Activated T-cell treated with anti-CD3 and anti-CD28 coated beads, Interleukin-2, amount 50 U/mL, for 72 hours (primary cell): Measurements from ENCODE around the gene MRTFA. TPM values are rescaled to one million over a fixed set of nuclear protein-coding genes. Genes with fewer than 3 reads are reported as not detected.
A peak's percentile ranks its signal among the peaks of the same experiment; 100 is the strongest.

ENCODE experiments used
- ATAC-seq, 2 donors: fragments of 150-1000 bp; cut with Tn5 transposase; replicated peaks in 1 of 2; 2 replicates each; pipeline ENCODE4 v1.10.0; 2021; ENCODE audit warnings: moderate library complexity in 2 of 2, mild to moderate bottlenecking in 1 of 2
- DNase-seq, 2 donors: peaks; one replicate each; pipeline ENCODE4 v3.0.0; 2021 to 2022; ENCODE audit warnings: mixed read lengths in 1 of 2
- H3K27ac Mint-ChIP-seq: one replicate; pipeline ENCODE4 v1.8.0; 2022; ENCODE audit warnings: mild to moderate bottlenecking, moderate library complexity, mixed read lengths
- H3K27me3 Mint-ChIP-seq: one replicate; pipeline ENCODE4 v1.8.0; 2022; ENCODE audit warnings: low read depth, mixed read lengths
- H3K36me3 Mint-ChIP-seq, 2 donors: one replicate each; pipeline ENCODE4 v1.8.0; 2022; ENCODE audit warnings: mixed read lengths in 2 of 2, mild to moderate bottlenecking in 1 of 2; ENCODE audit not compliant: insufficient read depth in 2 of 2
- H3K4me1 Mint-ChIP-seq: one replicate; pipeline ENCODE4 v1.8.0; 2022; ENCODE audit warnings: low read depth, mixed read lengths
- H3K4me3 Mint-ChIP-seq, 2 donors: one replicate each; pipeline ENCODE4 v1.8.0; 2022; ENCODE audit warnings: mild to moderate bottlenecking in 2 of 2, mixed read lengths in 2 of 2, moderate library complexity in 2 of 2
- H3K9me3 Mint-ChIP-seq, 2 donors: one replicate each; pipeline ENCODE4 v1.8.0; 2022; ENCODE audit warnings: mixed read lengths in 2 of 2
- total RNA-seq, 2 donors: library from RNA; stranded (reverse); gene quantifications; one replicate each; pipeline ENCODE4 v1.2.3, GENCODE V29; 2022

MRTFA gene
- total RNA-seq, 2 donors from 2014 or later = 44.7 to 51.7 TPM

DNA sequence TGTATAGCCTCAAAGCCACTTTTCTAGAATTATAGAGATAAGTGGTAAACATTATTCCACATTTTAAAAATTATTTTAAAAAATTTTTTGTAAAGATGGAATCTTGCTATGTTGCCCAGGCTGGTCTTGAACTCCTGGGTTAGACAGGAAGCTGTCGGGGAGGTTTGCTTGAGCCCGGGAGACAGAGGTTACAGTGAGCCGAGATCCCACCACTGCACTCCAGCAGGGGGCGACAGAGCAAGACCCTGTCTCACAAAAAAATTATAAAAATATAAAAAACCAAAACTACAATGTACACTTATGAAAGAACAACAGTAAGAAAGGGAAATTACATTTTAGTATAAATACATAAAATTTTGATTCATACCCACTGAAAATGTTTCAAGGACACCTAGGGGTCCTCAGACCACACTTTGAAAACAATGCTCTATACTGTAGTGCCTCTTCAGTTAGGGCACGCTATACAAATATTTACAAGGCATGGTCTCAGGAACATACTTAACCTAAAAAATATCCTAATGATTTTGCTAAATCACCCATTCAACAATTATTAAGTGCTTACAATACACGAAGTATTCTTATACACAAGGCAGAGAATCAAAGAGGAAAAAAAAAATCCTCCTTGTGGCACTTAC, 111.2 kb downstream of the MRTFA start:
- Mint-ChIP-seq H3K36me3 (no peaks in the 10 kb centered on the region), H3K27ac (peak overlapping the region; percentile 59), H3K27me3 (no peaks in the 10 kb centered on the region), H3K9me3 (no peaks in the 10 kb centered on the region), H3K4me1 (peaks cover 46% of the 10 kb centered on the region), H3K4me3 (no peak overlapping the region)
- DNase-seq (peak; percentile 72 to 75), ATAC-seq (peak; percentile 54 to 69)

DNA sequence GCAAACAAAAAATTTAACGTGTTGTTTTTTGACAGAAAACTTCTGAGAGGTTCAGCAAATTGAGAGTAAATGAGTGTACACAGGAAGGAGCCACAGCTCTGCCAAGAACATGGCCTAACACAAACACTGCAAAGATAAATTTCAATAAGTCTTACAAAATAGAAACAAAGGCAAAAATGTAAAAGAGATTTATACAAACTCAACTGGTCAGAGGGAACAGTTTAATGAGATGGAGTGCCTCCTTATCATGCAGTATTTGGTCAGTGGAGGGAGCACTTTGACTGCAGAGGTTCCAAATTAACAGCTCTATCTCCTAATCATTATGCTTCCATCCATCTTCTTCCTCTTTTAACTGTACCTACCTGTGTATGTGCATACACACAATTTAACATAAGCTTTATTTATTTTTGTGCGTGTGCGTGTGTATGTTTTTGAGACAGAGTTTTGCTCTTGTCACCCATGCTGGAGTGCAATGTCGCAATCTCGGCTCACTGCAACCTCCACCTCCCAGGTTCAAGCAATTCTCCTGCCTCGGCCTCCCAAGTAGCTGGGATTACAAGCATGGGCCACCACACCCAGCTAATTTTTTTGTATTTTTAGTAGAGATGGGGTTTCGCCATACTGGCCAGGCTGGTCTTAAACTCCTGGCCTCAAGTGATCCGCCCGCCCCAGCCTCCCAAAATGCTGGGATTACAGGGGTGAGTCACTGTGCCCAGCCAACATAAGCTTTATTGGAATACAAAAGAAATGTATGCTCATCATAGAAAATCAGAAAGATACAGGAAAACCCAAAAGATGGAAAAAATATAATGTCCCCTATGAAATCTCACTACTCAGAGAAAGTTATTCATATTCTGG, 111.9 kb downstream of the MRTFA start:
- Mint-ChIP-seq H3K4me3 (no peak overlapping the region), H3K36me3 (no peaks in the 10 kb centered on the region), H3K27ac (no peak overlapping the region), H3K4me1 (peaks cover 46% of the 10 kb centered on the region), H3K9me3 (no peaks in the 10 kb centered on the region), H3K27me3 (no peaks in the 10 kb centered on the region)
- DNase-seq (no peak), ATAC-seq (no peak)

DNA sequence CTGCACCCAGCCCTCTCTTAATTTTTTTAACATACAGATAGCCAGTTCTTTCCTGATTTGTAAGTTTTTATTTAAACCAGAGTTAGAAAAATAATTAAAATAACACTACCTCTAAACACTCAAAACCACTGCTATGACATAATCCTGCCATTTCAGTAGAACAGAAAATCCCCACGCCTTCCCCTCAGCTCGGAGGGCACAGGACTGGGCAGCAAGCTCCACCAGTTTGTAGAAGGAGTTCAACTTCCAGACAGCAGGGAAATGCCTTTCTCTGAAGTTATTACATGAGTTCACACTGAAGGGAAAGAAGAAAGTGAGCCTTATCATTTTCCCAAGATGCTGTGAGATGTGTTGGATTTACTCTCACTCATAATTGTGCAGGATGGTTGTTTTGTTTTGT, 114.4 kb downstream of the MRTFA start:
- H3K27ac Mint-ChIP-seq = no peak overlapping the region
- no peaks in the 10 kb centered on the region for H3K27me3 Mint-ChIP-seq
- H3K9me3 Mint-ChIP-seq = no peaks in the 10 kb centered on the region
- ATAC-seq = no peak
- peaks cover 50% of the 10 kb centered on the region for H3K4me1 Mint-ChIP-seq
- H3K4me3 Mint-ChIP-seq = no peak overlapping the region
- DNase-seq = no peak
- peaks cover 0 to 5% of the 10 kb centered on the region in 2 donors for H3K36me3 Mint-ChIP-seq

DNA sequence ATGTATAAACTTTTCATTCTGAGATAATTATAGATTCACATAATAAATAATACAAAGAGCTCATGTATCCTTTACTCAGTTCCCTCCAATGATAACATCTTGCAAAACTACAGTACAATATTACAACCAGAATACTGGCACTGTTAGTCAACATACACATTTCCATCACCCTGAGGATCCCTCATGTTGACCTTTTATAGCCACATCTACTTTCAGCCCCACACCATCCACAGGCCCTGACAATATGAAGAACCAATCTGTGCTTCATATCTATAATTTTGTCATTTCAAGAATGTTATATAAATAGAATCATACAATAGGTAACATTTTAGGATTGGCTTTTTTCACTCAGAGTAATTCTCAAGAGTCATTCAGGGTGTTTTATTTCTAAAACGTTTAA, 115.5 kb downstream of the MRTFA start:
- H3K27me3 Mint-ChIP-seq = no peaks in the 10 kb centered on the region
- no peak overlapping the region for H3K27ac Mint-ChIP-seq
- no peaks in the 10 kb centered on the region for H3K9me3 Mint-ChIP-seq
- no peak for DNase-seq
- ATAC-seq = peak; percentile 17 to 46
- peaks cover 45% of the 10 kb centered on the region for H3K4me1 Mint-ChIP-seq
- H3K4me3 Mint-ChIP-seq = no peak overlapping the region
- peaks cover 0 to 5% of the 10 kb centered on the region in 2 donors for H3K36me3 Mint-ChIP-seq

DNA sequence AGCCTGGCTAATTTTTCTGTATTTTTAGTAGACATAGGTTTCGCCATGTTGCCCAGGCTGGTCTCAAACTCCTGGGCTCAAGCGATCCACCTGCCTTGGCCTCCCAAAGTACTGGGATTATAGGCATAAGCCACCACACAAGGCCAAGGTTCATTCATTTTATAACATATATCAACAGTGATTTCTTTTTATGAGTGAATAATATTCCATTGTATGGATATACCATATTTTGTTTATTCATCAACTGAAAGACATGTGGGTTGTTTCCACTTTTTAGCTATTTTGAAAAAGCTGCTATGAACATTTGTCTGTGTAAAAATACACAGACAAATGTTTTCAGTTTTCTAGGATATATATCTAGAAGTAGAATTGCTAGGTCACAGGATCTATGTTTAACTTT, 116.0 kb downstream of the MRTFA start:
- Mint-ChIP-seq H3K27me3 (no peaks in the 10 kb centered on the region), H3K27ac (no peak overlapping the region), H3K9me3 (no peaks in the 10 kb centered on the region), H3K4me1 (peaks cover 44% of the 10 kb centered on the region), H3K4me3 (peak overlapping the region; percentile 36 to 69), H3K36me3 (peaks cover 0 to 5% of the 10 kb centered on the region in 2 donors)
- DNase-seq = no peak
- ATAC-seq = no peak

DNA sequence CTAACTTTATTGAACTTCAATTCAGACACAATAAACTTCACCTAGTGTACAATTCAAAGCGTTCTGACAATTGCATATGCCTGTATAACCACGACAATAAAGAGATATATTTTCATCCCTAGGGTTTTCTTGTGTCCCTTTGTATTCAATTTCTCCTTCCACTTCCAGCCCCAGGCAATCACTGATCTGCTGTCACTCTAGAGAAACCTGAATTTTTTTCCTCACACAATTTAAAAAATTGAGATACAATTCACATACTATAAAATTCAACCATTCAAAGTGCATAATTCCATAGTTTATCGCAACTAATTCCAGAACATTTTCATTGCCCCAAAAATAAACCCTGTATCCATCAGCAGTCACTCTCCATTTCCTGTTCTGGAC, 116.6 kb downstream of the MRTFA start:
- Mint-ChIP-seq H3K9me3 (no peaks in the 10 kb centered on the region), H3K27ac (peak overlapping the region; percentile 70), H3K4me3 (peak overlapping the region in 1 of 2 donors; percentile 69), H3K27me3 (no peaks in the 10 kb centered on the region), H3K4me1 (peaks cover 44% of the 10 kb centered on the region), H3K36me3 (peaks cover 0 to 5% of the 10 kb centered on the region in 2 donors)
- DNase-seq (no peak), ATAC-seq (peak in 1 of 2 donors; percentile 8)

DNA sequence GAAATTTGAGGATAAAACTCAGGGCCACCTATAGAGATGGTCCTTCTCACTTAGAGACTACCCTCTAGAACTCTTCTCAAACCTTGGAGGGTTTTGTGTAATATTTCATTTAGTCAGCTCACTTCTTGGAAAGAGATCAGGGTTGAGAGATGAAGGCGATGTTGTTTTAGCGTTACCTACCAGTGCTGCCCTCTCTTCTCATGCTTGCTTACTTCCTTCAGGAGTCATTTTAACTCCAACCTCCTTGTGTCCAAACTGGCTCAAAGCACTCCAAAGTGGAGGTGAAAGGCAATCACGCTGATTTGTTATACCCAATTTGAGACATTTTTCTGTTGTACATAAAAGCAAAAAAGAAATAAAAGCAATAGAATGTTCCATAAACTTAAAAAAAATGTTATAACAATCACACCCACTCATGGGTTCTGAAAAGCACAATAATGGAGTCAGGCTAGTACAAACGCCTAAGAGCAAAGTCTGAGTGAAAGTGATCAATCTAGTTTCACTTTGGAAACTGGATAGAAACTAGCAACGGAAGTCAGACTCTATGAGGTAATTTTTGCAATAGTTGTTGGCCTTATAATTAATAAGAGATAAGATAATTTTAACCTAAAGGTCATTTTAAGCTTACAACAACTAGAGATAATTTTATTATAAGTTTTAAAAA, 117.1 kb downstream of the MRTFA start:
- peaks cover 0 to 5% of the 10 kb centered on the region in 2 donors for H3K36me3 Mint-ChIP-seq
- peak overlapping the region; percentile 97 for H3K27ac Mint-ChIP-seq
- peaks cover 44% of the 10 kb centered on the region for H3K4me1 Mint-ChIP-seq
- no peaks in the 10 kb centered on the region for H3K9me3 Mint-ChIP-seq
- ATAC-seq (peak; percentile 86 to 88), DNase-seq (no peak)
- H3K4me3 Mint-ChIP-seq = peak overlapping the region; percentile 66 to 91
- no peaks in the 10 kb centered on the region for H3K27me3 Mint-ChIP-seq

DNA sequence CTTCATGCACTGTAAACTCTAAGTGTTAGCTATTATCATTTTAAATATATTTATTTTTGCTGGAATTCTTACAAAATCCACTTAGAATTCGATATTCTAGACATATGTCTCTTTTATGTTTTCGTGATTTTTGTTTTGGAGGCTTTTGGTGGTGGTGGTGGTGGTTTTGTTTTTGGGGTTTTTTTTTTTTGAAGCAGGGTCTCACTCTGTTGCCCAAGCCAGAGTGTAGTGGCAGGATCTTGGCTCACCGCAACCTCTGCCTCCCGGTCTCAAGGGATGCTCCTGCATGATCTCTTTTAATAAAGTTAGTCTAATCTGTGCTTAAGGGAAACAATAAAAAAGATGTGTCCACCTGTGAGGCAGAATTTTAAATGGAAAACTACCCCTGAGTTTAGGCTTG, 117.7 kb downstream of the MRTFA start:
- peaks cover 44% of the 10 kb centered on the region for H3K4me1 Mint-ChIP-seq
- no peaks in the 10 kb centered on the region for H3K9me3 Mint-ChIP-seq
- peak overlapping the region; percentile 66 to 91 for H3K4me3 Mint-ChIP-seq
- H3K27me3 Mint-ChIP-seq = no peaks in the 10 kb centered on the region
- peak overlapping the region; percentile 97 for H3K27ac Mint-ChIP-seq
- peak in 1 of 2 donors; percentile 20 for ATAC-seq
- DNase-seq = no peak
- H3K36me3 Mint-ChIP-seq = peaks cover 0 to 5% of the 10 kb centered on the region in 2 donors

DNA sequence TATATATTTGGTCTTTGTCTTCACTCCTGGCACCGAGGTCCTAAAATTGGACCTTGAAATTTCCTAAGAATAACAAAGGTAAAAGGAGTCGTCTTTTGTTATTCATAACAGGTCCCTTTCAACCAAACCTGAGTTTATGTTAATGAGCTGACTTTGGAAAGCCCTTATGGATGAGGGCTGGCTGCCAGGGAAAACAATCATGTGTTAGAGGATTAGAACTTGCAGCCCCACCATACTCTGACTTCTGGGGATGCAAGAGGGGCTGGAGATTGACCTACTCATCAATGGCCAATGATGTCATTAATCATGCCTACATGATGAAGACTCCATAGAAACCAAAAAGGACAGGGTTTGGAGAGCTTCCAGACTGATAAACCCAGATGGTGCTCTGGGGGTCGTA, 118.9 kb downstream of the MRTFA start:
- no peaks in the 10 kb centered on the region for H3K9me3 Mint-ChIP-seq
- ATAC-seq = no peak
- no peaks in the 10 kb centered on the region for H3K27me3 Mint-ChIP-seq
- peaks cover 0 to 5% of the 10 kb centered on the region in 2 donors for H3K36me3 Mint-ChIP-seq
- H3K27ac Mint-ChIP-seq = peak overlapping the region; percentile 31
- H3K4me1 Mint-ChIP-seq = peaks cover 42% of the 10 kb centered on the region
- no peak overlapping the region for H3K4me3 Mint-ChIP-seq
- DNase-seq = no peak

DNA sequence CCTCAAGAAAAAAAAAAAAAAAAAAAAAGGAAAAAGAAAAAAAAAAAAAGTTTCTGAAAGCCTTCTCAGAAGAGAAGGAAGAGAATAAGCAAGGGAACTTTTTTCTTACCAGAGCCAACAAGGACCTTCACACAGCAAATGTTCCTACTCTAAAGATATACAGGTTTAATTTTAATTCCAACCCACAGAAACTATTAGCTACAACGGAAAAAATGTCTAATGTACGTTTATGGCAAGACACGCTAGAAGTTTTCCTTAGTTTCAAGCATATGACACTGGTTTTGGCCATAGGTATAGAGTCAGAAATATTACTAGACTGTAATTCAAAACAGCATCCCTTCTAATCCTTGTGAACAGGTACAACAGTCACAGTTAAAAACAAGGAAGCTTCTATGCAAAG, 120.1 kb downstream of the MRTFA start:
- no peak for ATAC-seq
- DNase-seq = no peak
- Mint-ChIP-seq H3K27ac (no peak overlapping the region), H3K4me3 (no peak overlapping the region), H3K4me1 (peaks cover 32% of the 10 kb centered on the region), H3K9me3 (no peaks in the 10 kb centered on the region), H3K27me3 (no peaks in the 10 kb centered on the region), H3K36me3 (peaks cover 0 to 5% of the 10 kb centered on the region in 2 donors)

DNA sequence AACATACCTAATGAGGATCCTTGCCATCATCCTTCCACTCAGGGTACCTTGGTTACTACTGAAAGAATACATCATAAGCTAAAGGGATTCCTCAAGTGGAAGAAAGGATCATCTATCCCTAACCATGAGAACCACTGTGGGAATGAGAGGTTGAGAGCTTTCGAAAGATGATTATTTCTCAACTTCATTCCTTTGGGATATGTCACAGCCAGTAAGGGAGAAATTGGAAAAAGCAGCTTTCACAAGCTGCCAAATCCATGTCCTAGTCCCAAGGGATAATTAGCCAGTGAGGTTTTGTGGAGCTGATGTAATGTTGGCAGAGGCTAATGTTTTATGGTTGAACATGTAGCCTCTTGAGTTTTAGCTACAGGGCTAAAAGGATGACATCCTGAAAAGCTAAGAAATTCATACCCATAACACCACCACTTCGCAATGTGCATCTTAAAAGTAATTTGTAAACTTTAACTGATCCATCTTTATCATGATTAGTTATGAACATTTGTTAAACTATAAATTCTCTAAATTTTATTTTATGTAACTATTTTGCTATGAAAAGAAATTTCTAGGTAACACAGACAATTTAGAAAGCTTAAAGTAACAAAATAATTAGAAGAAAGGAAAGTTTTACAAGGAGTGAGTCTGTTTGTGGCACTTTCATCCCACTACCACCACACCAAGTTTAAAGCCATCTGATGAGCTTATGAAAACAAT, 123.9 kb downstream of the MRTFA start:
- Mint-ChIP-seq H3K27me3 (no peaks in the 10 kb centered on the region), H3K36me3 (no peaks in the 10 kb centered on the region), H3K27ac (no peak overlapping the region), H3K4me1 (peaks cover 15% of the 10 kb centered on the region), H3K9me3 (no peaks in the 10 kb centered on the region), H3K4me3 (no peak overlapping the region)
- ATAC-seq (no peak), DNase-seq (no peak)

DNA sequence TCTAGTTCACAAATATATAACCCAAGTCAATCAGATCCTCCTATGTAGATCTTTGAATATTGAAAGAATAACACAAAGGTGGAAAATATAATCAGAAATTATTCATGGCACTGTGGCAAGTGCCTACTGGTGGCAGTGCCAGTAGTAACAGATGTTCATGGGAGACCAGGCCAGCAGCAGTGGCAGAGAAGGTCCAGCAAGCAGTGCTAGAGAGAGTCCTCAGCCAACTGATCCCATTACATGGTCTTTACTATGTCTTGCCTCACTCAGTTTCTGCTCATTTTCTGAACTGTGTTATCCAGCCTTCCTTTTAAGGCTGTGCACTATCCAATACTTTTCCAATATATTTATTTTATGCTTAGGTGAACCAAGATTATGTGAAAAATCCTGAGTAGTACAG, 124.9 kb downstream of the MRTFA start:
- Mint-ChIP-seq H3K27me3 (no peaks in the 10 kb centered on the region), H3K4me1 (peaks cover 15% of the 10 kb centered on the region), H3K36me3 (no peaks in the 10 kb centered on the region), H3K4me3 (no peak overlapping the region), H3K9me3 (no peaks in the 10 kb centered on the region), H3K27ac (peak overlapping the region; percentile 23)
- no peak for ATAC-seq
- no peak for DNase-seq
